Stimulated activated CD8-positive, alpha-beta memory T cell treated with anti-CD3 and anti-CD28 coated beads, Interleukin-7, amount 100 ng/mL, for 24 hours (primary cell): ENCODE data around the gene GRID1.

Experiments
- DNase-seq: peaks from one replicate; pipeline ENCODE4 v3.0.0-alpha.2; 2020; ENCODE audit warnings: low read depth

Gene GRID1

GRCh38 chr10:86353506-86354485 lies 12.8 kb downstream of the GRID1 start:
- no peak for DNase-seq

- DNase-seq = no peak
Observed at GRCh38 chr10:86350897-86351296, 15.7 kb downstream of the GRID1 start.

- DNase-seq = no peak
Observed at GRCh38 chr10:86349940-86350630, 16.5 kb downstream of the GRID1 start.

GRCh38 chr10:86349474-86349873 lies 17.1 kb downstream of the GRID1 start:
- DNase-seq = no peak

- DNase-seq = no peak
Observed at GRCh38 chr10:86348321-86349210, 18.0 kb downstream of the GRID1 start.

GRCh38 chr10:86347856-86348255 lies 18.7 kb downstream of the GRID1 start:
- no peak for DNase-seq

GRCh38 chr10:86346799-86347665 lies 19.6 kb downstream of the GRID1 start:
- DNase-seq = no peak

- DNase-seq = no peak
Observed at GRCh38 chr10:86345859-86346798, 20.5 kb downstream of the GRID1 start.

- DNase-seq = no peak
Observed at GRCh38 chr10:86345296-86345858, 21.2 kb downstream of the GRID1 start.

GRCh38 chr10:86344714-86345161 lies 21.9 kb downstream of the GRID1 start:
- DNase-seq = no peak

GRCh38 chr10:86344281-86344680 lies 22.3 kb downstream of the GRID1 start:
- DNase-seq = no peak

GRCh38 chr10:86343761-86344160 lies 22.8 kb downstream of the GRID1 start:
- no peak for DNase-seq

GRCh38 chr10:86342111-86342863 lies 24.3 kb downstream of the GRID1 start:
- no peak for DNase-seq

GRCh38 chr10:86341361-86341811 lies 25.2 kb downstream of the GRID1 start:
- DNase-seq = no peak

- no peak for DNase-seq
Observed at GRCh38 chr10:86340991-86341260, 25.7 kb downstream of the GRID1 start.

GRCh38 chr10:86340176-86340990 lies 26.2 kb downstream of the GRID1 start:
- no peak for DNase-seq

- DNase-seq = no peak
Observed at GRCh38 chr10:86339226-86339865, 27.2 kb downstream of the GRID1 start.
